B cell (primary cell): ENCODE measurements around the gene KCTD18. TPM values are rescaled to one million over a fixed set of nuclear protein-coding genes. Genes with fewer than 3 reads are reported as not detected.

Experiments used
- ATAC-seq: fragments of 200-7000 bp; cut with Tn5 transposase; one replicate; pipeline ENCODE4 v1.10.0; 2021; ENCODE audit warnings: low read depth, mild to moderate bottlenecking, moderate number of reproducible peaks, moderate library complexity
- CTCF ChIA-PET: fragments of 350-600 bp; sonication (Branson Sonifier 250); formaldehyde crosslinking; loops from one replicate; lab custom pipeline; 2021; ENCODE audit warnings: antibody characterized with exemption, inconsistent platforms; lab: Charles Lee
- POLR2A ChIA-PET: fragments of 350-600 bp; sonication (Branson Sonifier 250); formaldehyde crosslinking; loops from one replicate; lab custom pipeline; 2021; ENCODE audit warnings: antibody characterized with exemption; lab: Charles Lee
- DNase-seq: peaks from one replicate; pipeline ENCODE4 v3.0.0; 2013
- H2AFZ ChIP-seq: 2 replicates; pipeline ENCODE4 v1.6.1; 2012; ENCODE audit warnings: mild to moderate bottlenecking, low read depth, low read length; ENCODE audit not compliant: insufficient read depth, poor library complexity, severe bottlenecking
- H3K27ac ChIP-seq, 2 donors: 1 replicate in 1 of 2; 2 replicates in 1 of 2; pipeline ENCODE4 v1.5.1; 2012 to 2013; ENCODE audit warnings: low read length in 2 of 2, mild to moderate bottlenecking in 2 of 2, moderate library complexity in 1 of 2
- H3K27me3 ChIP-seq, 4 experiments: fragments of 200-600 bp in 1 of 4; sonication (generic) in 1 of 4; replicated peaks in 1 of 4; 1 replicate in 2 of 4; 2 replicates in 2 of 4; pipeline versions ENCODE4 v1.6.1 to v1.7.0; 2013 to 2016; ENCODE audit warnings: low read length in 3 of 4, mild to moderate bottlenecking in 2 of 4, mixed read lengths in 1 of 4, moderate library complexity in 1 of 4; ENCODE audit not compliant: insufficient read depth in 4 of 4, control insufficient read depth in 3 of 4; ENCODE audit errors: control extremely low read depth in 1 of 4
- H3K36me3 ChIP-seq, 2 experiments: replicated peaks in 1 of 2; 1 replicate in 1 of 2; 2 replicates in 1 of 2; pipeline versions ENCODE4 v1.6.1 to v1.7.1; 2013; ENCODE audit warnings: low read length in 1 of 2; ENCODE audit not compliant: insufficient read depth in 2 of 2, control insufficient read depth in 1 of 2; ENCODE audit errors: control extremely low read depth in 1 of 2, extremely low read depth in 1 of 2
- H3K4me1 ChIP-seq, 2 donors: fragments of 200-600 bp in 1 of 2; sonication (generic) in 1 of 2; 1 replicate in 1 of 2; 2 replicates in 1 of 2; pipeline versions ENCODE4 v1.5.1 to v1.6.1; 2013 to 2017; ENCODE audit warnings: low read length in 2 of 2; ENCODE audit not compliant: control insufficient read depth in 2 of 2, insufficient read depth in 2 of 2
- H3K4me2 ChIP-seq: replicated peaks from 2 replicates; pipeline ENCODE3; 2012; ENCODE audit warnings: mild to moderate bottlenecking, low read depth, low read length; ENCODE audit not compliant: poor library complexity, severe bottlenecking
- H3K4me3 ChIP-seq, 5 experiments: fragments of 200-600 bp in 1 of 5; sonication (generic) in 1 of 5; 1 replicate in 3 of 5; 2 replicates in 2 of 5; pipeline versions ENCODE4 v1.5.1 to v1.7.0; 2011 to 2016; ENCODE audit warnings: low read length in 4 of 5, mild to moderate bottlenecking in 4 of 5, low read depth in 2 of 5, control low read depth in 1 of 5, moderate library complexity in 1 of 5; ENCODE audit not compliant: insufficient read depth in 1 of 5; ENCODE audit errors: control extremely low read depth in 1 of 5, extremely low read depth in 1 of 5
- H3K79me2 ChIP-seq: fragments of 200-600 bp; sonication (generic); one replicate; pipeline ENCODE4 v1.6.0; 2016; ENCODE audit warnings: low read length; ENCODE audit not compliant: control insufficient read depth, insufficient read depth
- H3K9ac ChIP-seq: fragments of 200-600 bp; sonication (generic); 2 replicates; pipeline ENCODE4 v1.6.1; 2017; ENCODE audit warnings: mild to moderate bottlenecking, low read length, moderate library complexity
- H3K9me3 ChIP-seq, 3 donors: one replicate each; pipeline versions ENCODE4 v1.6.1 to v1.7.1; 2013; ENCODE audit warnings: low read length in 2 of 3; ENCODE audit not compliant: control insufficient read depth in 2 of 3, insufficient read depth in 1 of 3; ENCODE audit errors: control extremely low read depth in 1 of 3
- H4K20me1 ChIP-seq: 2 replicates; pipeline ENCODE4 v1.6.0; 2012; ENCODE audit warnings: mild to moderate bottlenecking, low read length; ENCODE audit not compliant: insufficient read depth, control insufficient read depth, poor library complexity, severe bottlenecking
- H3K27ac Mint-ChIP-seq: one replicate; pipeline ENCODE4 v1.8.0; 2021; ENCODE audit warnings: mixed read lengths
- H3K27me3 Mint-ChIP-seq: one replicate; pipeline ENCODE4 v1.8.0; 2021; ENCODE audit warnings: mixed read lengths
- H3K4me1 Mint-ChIP-seq: one replicate; pipeline ENCODE4 v1.8.0; 2021; ENCODE audit warnings: mixed read lengths
- H3K4me3 Mint-ChIP-seq: one replicate; pipeline ENCODE4 v1.8.0; 2021; ENCODE audit warnings: mixed read lengths
- H3K9me3 Mint-ChIP-seq: one replicate; pipeline ENCODE4 v1.8.0; 2022; ENCODE audit warnings: mixed read lengths; ENCODE audit not compliant: insufficient read depth
- EZH2 ChIP-seq: IDR thresholded peaks from 2 replicates; pipeline ENCODE4 v1.6.1; 2012; ENCODE audit warnings: borderline replicate concordance, low read depth, mild to moderate bottlenecking, moderate library complexity, low read length; ENCODE audit not compliant: insufficient read depth, poor library complexity, severe bottlenecking
- WGBS: methylation state at CpG from one replicate; pipeline ENCODE4 v1.1.5; 2013; ENCODE audit warnings: missing lambda C conversion rate; ENCODE audit not compliant: insufficient coverage; 5-methylcytosine and 5-hydroxymethylcytosine counted together
- intact Hi-C: fragments of 100-400 bp; cut with micrococcal nuclease; formaldehyde crosslinking; loops from one replicate; pipeline ENCODE4 v1.10.0; 2022
- polyA plus RNA-seq: library from polyadenylated mRNA; depleted of rRNA; stranded (reverse); fragments of >200 nt; gene quantifications from 2 replicates; pipeline ENCODE4 v1.2.3, GENCODE V29; 2012
- total RNA-seq, 2 donors: library from RNA; stranded (reverse); fragments of 120-200 nt in 1 of 2; gene quantifications; 1 replicate in 1 of 2; 2 replicates in 1 of 2; pipeline versions ENCODE4 v1.2.3 to v1.2.4, GENCODE V29; 2013 to 2022
- TF ChIP-seq, protein P1 (sequence below): fragments of 200-600 bp; IDR thresholded peaks from one replicate; pipeline ENCODE4 v1.8.0; 2022; ENCODE audit warnings: antibody characterized with exemption, mild to moderate bottlenecking

The KCTD18 gene
- total and polyA plus RNA-seq, 2 donors (not counting 1 experiment from before 2014, with no cell fraction given): 15.3 to 20.2 TPM

DNA sequence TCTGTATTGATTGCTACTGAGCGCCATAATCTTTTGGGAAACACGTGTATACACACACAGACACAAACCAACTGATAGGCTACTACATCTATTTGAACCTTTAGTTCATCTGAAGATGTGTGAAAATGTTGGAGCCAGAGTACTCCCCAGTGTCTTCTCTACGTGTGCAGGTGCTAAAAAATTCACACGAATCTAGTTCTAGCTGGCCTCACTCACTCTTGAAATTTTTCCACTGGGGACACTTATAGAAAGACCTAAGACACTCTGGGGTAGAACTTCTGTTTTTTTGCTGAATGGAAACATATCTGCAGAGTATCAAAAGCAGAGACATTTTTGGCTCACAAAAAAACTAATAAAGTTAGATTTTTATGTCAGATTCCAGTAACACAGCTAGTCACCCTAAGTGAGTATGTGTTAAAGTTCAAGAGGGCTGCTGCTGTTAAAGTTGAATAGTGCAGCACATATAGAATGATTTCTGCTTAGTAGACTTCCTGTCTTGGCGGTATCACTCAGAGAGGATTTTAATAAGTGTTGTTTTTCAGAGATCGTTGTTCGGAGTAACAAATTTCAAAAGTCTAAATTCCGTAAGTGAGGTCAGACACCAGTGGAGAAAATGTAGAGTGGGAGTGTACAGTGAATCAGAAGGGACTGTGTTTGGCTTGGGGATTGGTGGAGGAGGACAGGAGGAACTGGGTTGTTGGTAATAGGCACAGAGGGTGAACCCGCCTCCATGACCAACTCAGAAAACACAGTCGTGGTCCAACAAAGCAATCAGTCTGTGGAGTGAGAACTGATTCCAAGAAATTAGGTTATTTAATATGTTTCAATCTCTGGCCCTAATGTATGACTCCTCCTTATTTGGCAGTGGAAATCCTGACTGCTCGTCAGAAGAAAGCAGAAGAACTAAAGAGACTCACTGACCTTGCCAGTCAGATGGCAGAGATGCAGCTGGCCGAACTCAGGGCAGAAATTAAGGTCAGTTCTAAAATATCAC lies 43.1 kb downstream of the KCTD18 start:
- Histone ChIP-seq H3K4me3 (peak overlapping the region in 1 of 5 experiments; percentile 4), H2AFZ (peak overlapping the region; percentile 35), H3K9ac (no peak overlapping the region), H3K4me1 (peaks cover 11 to 12% of the 10 kb centered on the region in 2 donors), H4K20me1 (no peaks in the 10 kb centered on the region), H3K4me2 (peak overlapping the region; percentile 1), H3K27ac (peak overlapping the region in 1 of 2 donors; percentile 24), H3K36me3 (no peaks in the 10 kb centered on the region), H3K9me3 (no peaks in the 10 kb centered on the region), H3K27me3 (no peaks in the 10 kb centered on the region), H3K79me2 (no peaks in the 10 kb centered on the region)
- DNase-seq (no peak), ATAC-seq (peak; percentile 51)
- no peak for TF ChIP-seq EZH2
- TF ChIP-seq, protein P1, sequence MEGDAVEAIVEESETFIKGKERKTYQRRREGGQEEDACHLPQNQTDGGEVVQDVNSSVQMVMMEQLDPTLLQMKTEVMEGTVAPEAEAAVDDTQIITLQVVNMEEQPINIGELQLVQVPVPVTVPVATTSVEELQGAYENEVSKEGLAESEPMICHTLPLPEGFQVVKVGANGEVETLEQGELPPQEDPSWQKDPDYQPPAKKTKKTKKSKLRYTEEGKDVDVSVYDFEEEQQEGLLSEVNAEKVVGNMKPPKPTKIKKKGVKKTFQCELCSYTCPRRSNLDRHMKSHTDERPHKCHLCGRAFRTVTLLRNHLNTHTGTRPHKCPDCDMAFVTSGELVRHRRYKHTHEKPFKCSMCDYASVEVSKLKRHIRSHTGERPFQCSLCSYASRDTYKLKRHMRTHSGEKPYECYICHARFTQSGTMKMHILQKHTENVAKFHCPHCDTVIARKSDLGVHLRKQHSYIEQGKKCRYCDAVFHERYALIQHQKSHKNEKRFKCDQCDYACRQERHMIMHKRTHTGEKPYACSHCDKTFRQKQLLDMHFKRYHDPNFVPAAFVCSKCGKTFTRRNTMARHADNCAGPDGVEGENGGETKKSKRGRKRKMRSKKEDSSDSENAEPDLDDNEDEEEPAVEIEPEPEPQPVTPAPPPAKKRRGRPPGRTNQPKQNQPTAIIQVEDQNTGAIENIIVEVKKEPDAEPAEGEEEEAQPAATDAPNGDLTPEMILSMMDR: no peak
- peaks cover 32% of the 10 kb centered on the region for H3K4me1 Mint-ChIP-seq
- ChIA-PET CTCF (interaction anchor here (0.7 to 1.0 kb wide), 4 partner anchors 17 to 493 kb away, joined by 3 read pairs; partner anchors contain the start of gene KCTD18), POLR2A (no interaction called here)
- peak overlapping the region; percentile 67 for H3K27ac Mint-ChIP-seq
- no peaks in the 10 kb centered on the region for H3K9me3 Mint-ChIP-seq
- intact Hi-C loops: no loop called here
- H3K27me3 Mint-ChIP-seq: no peaks in the 10 kb centered on the region
- H3K4me3 Mint-ChIP-seq: peak overlapping the region; percentile 80
- 53% methylated on average over 6 of the region's 12 CpGs for WGBS

DNA sequence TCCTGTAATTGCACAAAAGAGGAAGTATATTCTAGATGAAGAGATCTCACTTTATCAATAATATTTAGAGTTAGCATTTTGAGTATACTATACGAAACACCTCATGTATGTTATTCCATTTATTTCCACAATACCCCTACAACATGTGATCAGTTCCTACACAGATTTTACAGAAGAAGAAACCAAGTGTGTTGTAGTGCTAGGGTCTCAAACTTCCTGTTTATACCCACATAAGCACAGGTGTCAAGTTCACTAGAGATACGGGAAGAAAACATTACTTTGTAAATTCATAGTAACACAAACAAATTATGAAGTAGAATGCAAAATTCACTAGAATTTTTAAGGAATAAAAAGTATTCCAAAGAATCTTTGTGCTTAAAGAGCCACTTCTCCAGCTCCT lies 46.4 kb downstream of the KCTD18 start:
- no peaks in the 10 kb centered on the region for H3K27me3 ChIP-seq
- no peak for ATAC-seq
- Mint-ChIP-seq H3K4me3 (no peak overlapping the region), H3K9me3 (no peaks in the 10 kb centered on the region), H3K27ac (no peak overlapping the region), H3K27me3 (no peaks in the 10 kb centered on the region), H3K4me1 (peaks cover 24% of the 10 kb centered on the region)
- H3K4me2 ChIP-seq: no peak overlapping the region
- POLR2A ChIA-PET: no interaction called here
- WGBS: no CpG with 5 or more reads among the region's 2 CpGs
- DNase-seq: no peak
- no peak for TF ChIP-seq EZH2
- TF ChIP-seq, protein P1: no peak
- intact Hi-C loops: no loop called here
- no peaks in the 10 kb centered on the region for H3K79me2 ChIP-seq
- no peaks in the 10 kb centered on the region for H3K9me3 ChIP-seq
- no peak overlapping the region for H3K4me3 ChIP-seq
- CTCF ChIA-PET: no interaction called here
- no peaks in the 10 kb centered on the region for H4K20me1 ChIP-seq
- H3K9ac ChIP-seq: no peak overlapping the region
- H3K36me3 ChIP-seq: no peaks in the 10 kb centered on the region
- H2AFZ ChIP-seq: no peak overlapping the region
- H3K4me1 ChIP-seq: peaks cover 3 to 7% of the 10 kb centered on the region in 2 donors
- H3K27ac ChIP-seq: no peak overlapping the region
